ENCODE data around the gene PHF20. TPM values are rescaled to one million over a fixed set of nuclear protein-coding genes. Genes with fewer than 3 reads are reported as not detected.
A peak's percentile ranks its signal among the peaks of the same experiment; 100 is the strongest.

The PHF20 gene
- total and polyA plus RNA-seq, 2 of the 13 experiments (the other 11 are each of a cell fraction or from before 2014, with no cell fraction given) = 22.8 to 34.1 TPM

DNA sequence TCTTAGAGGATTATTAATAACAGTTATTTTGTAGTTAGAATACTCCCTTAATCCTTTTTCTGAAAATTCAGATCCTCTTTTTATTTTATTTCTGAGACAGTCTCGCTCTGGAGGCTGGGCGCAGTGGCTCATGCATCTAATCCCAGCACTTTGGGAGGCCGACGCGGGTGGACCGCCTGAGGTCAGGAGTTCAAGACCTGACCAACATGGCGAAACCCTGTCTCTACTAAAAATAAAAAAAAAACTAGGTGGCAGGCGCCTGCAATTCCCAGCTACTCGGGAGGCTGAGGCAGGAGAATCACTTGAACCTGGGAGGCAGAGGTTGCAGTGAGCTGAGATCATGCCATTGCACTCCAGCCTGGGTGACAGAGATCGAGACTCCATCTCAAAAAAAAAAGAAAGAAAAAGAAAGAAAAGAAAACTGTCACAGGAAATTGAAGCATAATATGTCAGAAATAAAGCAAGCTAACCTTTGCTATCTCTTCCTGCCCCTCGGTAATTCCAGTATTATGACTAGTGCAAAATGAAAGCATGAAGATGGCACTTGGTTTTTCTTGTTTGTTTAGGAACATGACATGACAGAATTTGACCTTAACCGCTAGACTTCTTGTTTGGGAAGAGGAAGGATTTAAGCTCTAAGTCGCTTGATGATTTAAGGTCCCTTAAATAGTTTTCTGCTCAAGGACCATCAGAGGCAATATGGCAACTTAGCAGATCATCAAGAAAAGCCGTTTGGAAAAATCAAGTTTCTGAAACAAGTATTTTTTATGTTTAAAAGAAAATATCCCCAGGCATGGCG is 27.9 kb upstream of the PHF20 start (continued):
- TF ChIP-seq TRAFD1 (CRISPR knock-in tag; IDR thresholded peaks at IDR 0.05; ENCODE audit: borderline replicate concordance) (no peak), SMAD9 (CRISPR knock-in tag; IDR thresholded peaks at IDR 0.05) (0 out of 2 replicates have a peak, but pooled peaks have one; percentile 55), RBM22 (optimal IDR thresholded peaks at IDR 0.05; ENCODE audit: low read length) (no peak), RBFOX2 (IDR thresholded peaks at IDR 0.05; ENCODE audit: low read depth, low read length) (peak; percentile 39; the same call in 1 of the 2 replicates), SIN3B (IDR thresholded peaks at IDR 0.05; ENCODE audit: low read length) (peak; percentile 21; the same call in 1 of the 2 replicates), KAT7 (CRISPR knock-in tag; IDR thresholded peaks at IDR 0.05; ENCODE audit: borderline replicate concordance) (peak; percentile 91; the same call in 1 of the 2 replicates), PRDM4 (CRISPR knock-in tag; IDR thresholded peaks at IDR 0.05; ENCODE audit: borderline replicate concordance) (no peak), ZNF331 (CRISPR knock-in tag; IDR thresholded peaks at IDR 0.05) (no peak), XRCC5 (optimal IDR thresholded peaks at IDR 0.05; ENCODE audit: low read length) (no peak), RFX5 (IDR thresholded peaks at IDR 0.05; ENCODE audit: low read depth, low read length) (no peak), MEF2D (CRISPR knock-in tag; IDR thresholded peaks at IDR 0.05) (0 out of 2 replicates have a peak, but pooled peaks have one; percentile 52), ATF7 (IDR thresholded peaks at IDR 0.05) (0 out of 2 replicates have a peak, but pooled peaks have one; percentile 9), ATF7 (CRISPR knock-in tag; IDR thresholded peaks at IDR 0.05) (no peak; the same call in 1 of the 2 replicates), TOE1 (CRISPR knock-in tag; IDR thresholded peaks at IDR 0.05) (0 out of 2 replicates have a peak, but pooled peaks have one; percentile 82), IRF2 (CRISPR knock-in tag; IDR thresholded peaks at IDR 0.05) (no peak), MNT (IDR thresholded peaks at IDR 0.05) (no peak), ZFP82 (CRISPR knock-in tag; IDR thresholded peaks at IDR 0.05; ENCODE audit: borderline replicate concordance) (0 out of 2 replicates have a peak, but pooled peaks have one; percentile 5), ZNF317 (CRISPR knock-in tag; IDR thresholded peaks at IDR 0.05) (0 out of 2 replicates have a peak, but pooled peaks have one; percentile 34), GLI4 (CRISPR knock-in tag; IDR thresholded peaks at IDR 0.05; ENCODE audit: borderline replicate concordance) (peak; percentile 81; the same call in 1 of the 2 replicates)
- TF ChIP-seq, protein P1, sequence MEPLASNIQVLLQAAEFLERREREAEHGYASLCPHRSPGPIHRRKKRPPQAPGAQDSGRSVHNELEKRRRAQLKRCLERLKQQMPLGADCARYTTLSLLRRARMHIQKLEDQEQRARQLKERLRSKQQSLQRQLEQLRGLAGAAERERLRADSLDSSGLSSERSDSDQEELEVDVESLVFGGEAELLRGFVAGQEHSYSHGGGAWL (CRISPR knock-in tag; IDR thresholded peaks at IDR 0.05) = peak; percentile 60; the same call in 1 of the 2 replicates
- TF ChIP-seq, protein P2, sequence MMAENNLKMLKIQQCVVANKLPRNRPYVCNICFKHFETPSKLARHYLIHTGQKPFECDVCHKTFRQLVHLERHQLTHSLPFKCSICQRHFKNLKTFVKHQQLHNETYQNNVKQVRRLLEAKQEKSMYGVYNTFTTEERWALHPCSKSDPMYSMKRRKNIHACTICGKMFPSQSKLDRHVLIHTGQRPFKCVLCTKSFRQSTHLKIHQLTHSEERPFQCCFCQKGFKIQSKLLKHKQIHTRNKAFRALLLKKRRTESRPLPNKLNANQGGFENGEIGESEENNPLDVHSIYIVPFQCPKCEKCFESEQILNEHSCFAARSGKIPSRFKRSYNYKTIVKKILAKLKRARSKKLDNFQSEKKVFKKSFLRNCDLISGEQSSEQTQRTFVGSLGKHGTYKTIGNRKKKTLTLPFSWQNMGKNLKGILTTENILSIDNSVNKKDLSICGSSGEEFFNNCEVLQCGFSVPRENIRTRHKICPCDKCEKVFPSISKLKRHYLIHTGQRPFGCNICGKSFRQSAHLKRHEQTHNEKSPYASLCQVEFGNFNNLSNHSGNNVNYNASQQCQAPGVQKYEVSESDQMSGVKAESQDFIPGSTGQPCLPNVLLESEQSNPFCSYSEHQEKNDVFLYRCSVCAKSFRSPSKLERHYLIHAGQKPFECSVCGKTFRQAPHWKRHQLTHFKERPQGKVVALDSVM (CRISPR knock-in tag; IDR thresholded peaks at IDR 0.05) = peak; percentile 89
